Astrocyte (in vitro differentiated cells and primary cell): ENCODE results near the gene HMX1. TPM values are rescaled to one million over a fixed set of nuclear protein-coding genes. Genes with fewer than 3 reads are reported as not detected.

Experiments
- DNase-seq: peaks from one replicate; pipeline ENCODE4 v3.0.0-alpha.2; 2010; ENCODE audit warnings: low read depth
- FAIRE-seq: peaks from 2 replicates; lab custom pipeline; 2011; peaks lifted over from hg19 to GRCh38; lab: Jason Lieb, UNC
- H2AFZ ChIP-seq: 2 replicates; pipeline ENCODE4 v1.6.0; 2012; ENCODE audit warnings: low read depth, low read length, inconsistent platforms
- H3K27ac ChIP-seq: 2 replicates; pipeline ENCODE4 v1.5.1; 2011; ENCODE audit warnings: low read depth, low read length, inconsistent platforms
- H3K27me3 ChIP-seq: 2 replicates; pipeline ENCODE4 v1.6.0; 2011; ENCODE audit warnings: low read length, inconsistent platforms; ENCODE audit not compliant: insufficient read depth
- H3K36me3 ChIP-seq: 2 replicates; pipeline ENCODE4 v1.5.1; 2011; ENCODE audit warnings: low read length, inconsistent platforms; ENCODE audit not compliant: insufficient read depth
- H3K4me1 ChIP-seq: 2 replicates; pipeline ENCODE4 v1.5.1; 2011; ENCODE audit warnings: low read length, inconsistent platforms; ENCODE audit not compliant: insufficient read depth
- H3K4me2 ChIP-seq: 2 replicates; pipeline ENCODE4 v1.6.0; 2012; ENCODE audit warnings: low read length, inconsistent platforms
- H3K4me3 ChIP-seq: 2 replicates; pipeline ENCODE4 v1.5.1; 2011; ENCODE audit warnings: low read depth, mild to moderate bottlenecking, low read length, inconsistent platforms; ENCODE audit not compliant: insufficient read depth
- H3K79me2 ChIP-seq: 2 replicates; pipeline ENCODE4 v1.6.0; 2012; ENCODE audit warnings: mild to moderate bottlenecking, low read length, inconsistent platforms; ENCODE audit not compliant: insufficient read depth
- H3K9ac ChIP-seq: 2 replicates; pipeline ENCODE4 v1.6.0; 2012; ENCODE audit warnings: mild to moderate bottlenecking, low read length, inconsistent platforms
- H3K9me3 ChIP-seq: 2 replicates; pipeline ENCODE4 v1.5.1; 2012; ENCODE audit warnings: low read depth, mild to moderate bottlenecking, low read length, inconsistent platforms; ENCODE audit not compliant: insufficient read depth
- H4K20me1 ChIP-seq: 2 replicates; pipeline ENCODE4 v1.6.0; 2012; ENCODE audit warnings: low read length, inconsistent platforms; ENCODE audit not compliant: insufficient read depth
- H3K27ac Mint-ChIP-seq: one replicate; pipeline ENCODE4 v1.8.0; 2021; ENCODE audit warnings: mild to moderate bottlenecking, mixed read lengths; ENCODE audit not compliant: unreplicated experiment
- H3K27me3 Mint-ChIP-seq: one replicate; pipeline ENCODE4 v1.8.0; 2021; ENCODE audit warnings: low read depth, mixed read lengths; ENCODE audit not compliant: unreplicated experiment
- H3K36me3 Mint-ChIP-seq: one replicate; pipeline ENCODE4 v1.8.0; 2021; ENCODE audit warnings: low read depth, mixed read lengths; ENCODE audit not compliant: unreplicated experiment
- H3K4me1 Mint-ChIP-seq: one replicate; pipeline ENCODE4 v1.8.0; 2021; ENCODE audit warnings: low read depth, mixed read lengths; ENCODE audit not compliant: unreplicated experiment
- H3K4me3 Mint-ChIP-seq: one replicate; pipeline ENCODE4 v1.8.0; 2021; ENCODE audit warnings: mild to moderate bottlenecking, moderate library complexity, mixed read lengths; ENCODE audit not compliant: unreplicated experiment
- H3K9me3 Mint-ChIP-seq: one replicate; pipeline ENCODE4 v1.8.0; 2021; ENCODE audit warnings: mild to moderate bottlenecking, mixed read lengths; ENCODE audit not compliant: unreplicated experiment
- CTCF ChIP-seq: IDR thresholded peaks from 2 replicates; pipeline ENCODE4 v1.5.1; 2011; ENCODE audit warnings: low read depth, mild to moderate bottlenecking, inconsistent platforms, low read length, moderate library complexity; ENCODE audit not compliant: insufficient read depth
- EZH2 ChIP-seq: IDR thresholded peaks from 2 replicates; pipeline ENCODE4 v1.6.1; 2012; ENCODE audit warnings: mild to moderate bottlenecking, low read length, inconsistent platforms; ENCODE audit not compliant: insufficient read depth
- total RNA-seq: library from RNA; stranded (reverse); gene quantifications from 2 replicates; pipeline ENCODE4 v1.2.1, GENCODE V29; 2021

Gene HMX1
- total RNA-seq, 1 donor from 2014 or later, result 0.25 TPM

GRCh38 chr4:8831221-8832112, 40.2 kb downstream of the HMX1 start:
- no peaks in the 10 kb centered on the region for H3K4me1 Mint-ChIP-seq
- H3K79me2 ChIP-seq, result no peaks in the 10 kb centered on the region
- FAIRE-seq (no peak), DNase-seq (no peak)
- no peaks in the 10 kb centered on the region for H3K27me3 ChIP-seq
- H3K27me3 Mint-ChIP-seq, result peaks cover 50% of the 10 kb centered on the region
- H3K27ac Mint-ChIP-seq, result no peak overlapping the region
- no peak for TF ChIP-seq CTCF
- no peak for TF ChIP-seq EZH2
- peaks cover 13% of the 10 kb centered on the region for H3K9me3 Mint-ChIP-seq
- no peak overlapping the region for H3K4me3 Mint-ChIP-seq
- H4K20me1 ChIP-seq, result no peaks in the 10 kb centered on the region
- no peak overlapping the region for H3K4me2 ChIP-seq
- no peak overlapping the region for H3K27ac ChIP-seq
- no peaks in the 10 kb centered on the region for H3K36me3 ChIP-seq
- H3K9me3 ChIP-seq, result no peaks in the 10 kb centered on the region
- no peak overlapping the region for H2AFZ ChIP-seq
- peaks cover 2% of the 10 kb centered on the region for H3K36me3 Mint-ChIP-seq
- no peak overlapping the region for H3K9ac ChIP-seq
- no peaks in the 10 kb centered on the region for H3K4me1 ChIP-seq
- no peak overlapping the region for H3K4me3 ChIP-seq

- no peak for FAIRE-seq
- Histone ChIP-seq H3K27me3 (no peaks in the 10 kb centered on the region), H3K4me1 (no peaks in the 10 kb centered on the region), H3K36me3 (no peaks in the 10 kb centered on the region), H3K9me3 (no peaks in the 10 kb centered on the region), H3K79me2 (no peaks in the 10 kb centered on the region), H3K27ac (no peak overlapping the region), H3K9ac (no peak overlapping the region), H3K4me2 (no peak overlapping the region), H3K4me3 (no peak overlapping the region), H4K20me1 (no peaks in the 10 kb centered on the region), H2AFZ (no peak overlapping the region)
- Mint-ChIP-seq H3K4me1 (no peaks in the 10 kb centered on the region), H3K27me3 (peaks cover 49% of the 10 kb centered on the region), H3K9me3 (peaks cover 13% of the 10 kb centered on the region), H3K27ac (no peak overlapping the region), H3K36me3 (peaks cover 2% of the 10 kb centered on the region), H3K4me3 (no peak overlapping the region)
- no peak for DNase-seq
- no peak for TF ChIP-seq EZH2
- no peak for TF ChIP-seq CTCF
Observed at GRCh38 chr4:8830611-8831200, 40.9 kb downstream of the HMX1 start.
